ENCODE results near the gene GABRB3.

The GABRB3 gene

DNA sequence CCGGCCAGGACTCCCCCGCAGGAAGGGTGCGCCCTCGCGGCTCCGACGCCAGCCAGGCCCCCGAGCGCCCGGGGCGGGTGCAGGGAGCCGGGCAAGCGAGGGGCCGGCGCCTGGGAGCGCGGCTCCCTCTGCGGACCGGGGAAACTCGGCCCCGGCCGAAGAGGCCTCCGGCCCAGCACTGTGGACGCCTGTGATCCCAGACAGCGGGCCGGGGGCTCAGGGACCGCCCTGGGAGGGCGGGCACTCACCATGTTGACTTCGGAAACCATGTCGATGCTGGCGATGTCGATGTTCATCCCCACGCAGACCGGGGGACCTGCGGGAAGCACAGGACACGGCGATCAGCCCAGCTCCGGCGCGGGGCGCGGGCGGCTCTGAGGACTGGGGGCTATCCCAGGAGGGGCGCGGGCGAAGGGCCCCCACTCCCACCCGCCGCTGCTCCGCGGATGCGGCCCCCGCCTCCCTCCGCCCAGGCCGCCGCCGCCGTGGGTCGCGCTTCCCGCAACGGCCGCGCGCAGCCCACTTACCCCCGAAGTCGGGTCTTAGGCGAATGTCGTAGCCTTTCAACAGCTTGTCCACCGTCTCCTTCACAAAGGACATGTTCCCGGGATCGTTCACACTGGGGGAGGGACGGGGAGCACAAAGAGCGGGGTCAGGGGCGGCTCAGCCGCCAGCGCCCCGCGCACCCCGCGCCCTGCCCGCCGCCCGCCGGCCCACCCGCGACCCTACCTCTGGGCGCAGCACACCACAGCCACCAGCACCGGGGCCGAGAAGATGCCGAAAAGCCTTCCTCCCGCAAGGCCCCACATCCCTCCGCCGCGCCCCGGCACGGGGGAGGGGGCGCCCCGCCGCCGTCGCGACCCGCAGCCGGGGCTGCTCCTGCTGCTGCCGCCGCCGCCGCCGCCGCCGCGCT is at the start of gene GABRB3:
GABRB3 (minus strand) TSS at position 913 of the 913 bp plus-strand sequence.
- Mint-ChIP-seq H3K4me3 (no peak within 1 kb of the TSS), H3K36me3 (no peaks in the 10 kb centered on the region), H3K9me3 (peaks cover 12% of the 10 kb centered on the region), H3K4me1 (no peaks in the 10 kb centered on the region), H3K27ac (no peak within 1 kb of the TSS)
- DNase-seq (ENCODE audit: low spot score in 2 of 2) (no peak), ATAC-seq (no peak)

DNA sequence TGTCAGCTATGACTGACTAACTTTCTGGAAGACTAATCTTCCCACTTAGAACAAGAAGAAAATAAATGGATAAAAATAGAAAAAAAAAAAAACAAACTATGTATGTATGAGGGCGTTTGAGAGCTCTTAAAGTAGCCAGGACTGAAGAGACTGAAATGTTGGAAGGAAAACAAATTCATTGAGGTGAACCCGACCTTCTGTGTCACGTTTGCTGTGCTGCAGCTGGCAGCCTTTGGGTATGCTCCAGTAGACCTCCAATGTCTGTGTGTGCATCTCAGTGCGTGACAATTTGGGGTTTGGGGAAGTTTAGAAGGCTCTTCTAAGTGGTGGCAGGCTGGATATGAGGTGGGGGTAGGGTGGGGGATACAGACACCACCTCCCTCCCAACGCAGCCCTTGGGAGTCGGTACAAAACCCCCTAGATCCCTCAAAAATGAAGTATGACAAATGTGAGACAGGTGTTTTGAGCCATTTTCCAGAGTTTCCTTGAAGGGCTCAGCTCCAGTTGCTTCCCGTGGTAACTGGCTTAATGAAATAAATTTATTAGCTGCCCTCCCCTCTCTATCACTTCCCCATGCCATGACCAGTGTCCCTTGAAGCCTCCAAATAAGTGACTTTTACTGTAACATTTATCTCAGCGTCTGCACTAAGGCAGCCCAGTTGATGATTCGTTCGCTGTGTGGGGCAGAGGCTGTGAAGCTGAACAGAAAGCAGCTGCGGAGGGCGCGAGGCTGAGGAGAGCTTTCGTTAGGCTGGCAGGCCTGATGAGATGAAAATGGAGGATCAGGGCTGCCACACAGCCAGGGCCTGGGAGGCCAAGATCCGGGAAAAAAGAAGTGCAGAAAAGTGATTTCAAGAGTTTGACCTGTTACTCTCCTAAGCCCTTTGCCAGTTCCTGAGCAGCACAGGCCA is 34.9 kb upstream of the GABRB3 start:
- no peak overlapping the region for H3K4me3 Mint-ChIP-seq
- H3K4me1 Mint-ChIP-seq, result no peaks in the 10 kb centered on the region
- ATAC-seq, result no peak
- no peaks in the 10 kb centered on the region for H3K36me3 Mint-ChIP-seq
- H3K27ac Mint-ChIP-seq, result no peak overlapping the region
- peaks cover 13% of the 10 kb centered on the region for H3K9me3 Mint-ChIP-seq
- DNase-seq (ENCODE audit: low spot score in 2 of 2), result no peak

DNA sequence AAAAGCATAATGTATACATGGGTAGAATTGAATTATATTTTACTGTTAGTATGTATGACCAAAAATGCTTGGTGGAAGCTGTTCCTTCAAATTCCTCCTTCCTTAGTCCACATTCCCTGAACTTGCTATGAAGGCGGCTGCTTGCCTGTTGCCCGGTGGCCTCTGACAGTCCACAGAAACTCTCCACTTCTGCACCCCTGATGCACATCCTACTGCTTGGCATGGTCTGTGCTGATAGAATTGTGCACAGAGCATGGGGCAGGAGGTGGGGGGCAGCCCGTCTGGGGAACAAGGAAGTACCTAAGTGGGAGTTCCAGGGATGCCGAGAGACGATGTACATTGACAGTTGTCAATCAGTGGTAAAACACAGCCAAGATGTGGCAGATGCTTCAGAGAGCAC is 33.7 kb upstream of the GABRB3 start:
- H3K4me1 Mint-ChIP-seq, result no peaks in the 10 kb centered on the region
- H3K4me3 Mint-ChIP-seq, result no peak overlapping the region
- H3K27ac Mint-ChIP-seq, result no peak overlapping the region
- H3K36me3 Mint-ChIP-seq, result no peaks in the 10 kb centered on the region
- peaks cover 13% of the 10 kb centered on the region for H3K9me3 Mint-ChIP-seq
- DNase-seq (ENCODE audit: low spot score in 2 of 2) (no peak), ATAC-seq (no peak)

DNA sequence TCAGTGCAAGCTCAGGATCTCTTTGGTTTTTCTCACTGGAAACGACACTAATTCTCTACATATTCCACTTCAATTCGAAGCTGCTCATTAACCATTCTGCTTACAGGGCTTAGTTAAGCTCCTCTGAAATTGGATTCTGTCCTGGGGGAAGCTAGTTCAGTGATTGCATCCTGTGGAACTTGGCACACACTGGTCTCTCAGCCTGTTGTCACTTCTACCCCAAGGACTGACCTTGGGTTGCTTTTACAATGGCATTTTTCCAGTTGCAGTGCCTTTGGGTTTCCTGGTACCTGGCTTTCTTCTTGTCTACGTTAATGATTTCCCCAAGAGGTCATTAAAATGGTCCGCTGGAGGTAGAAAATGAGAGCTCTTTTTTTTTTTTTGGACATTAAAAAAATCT is 33.3 kb upstream of the GABRB3 start:
- DNase-seq (ENCODE audit: low spot score in 2 of 2) (no peak), ATAC-seq (no peak)
- Mint-ChIP-seq H3K4me1 (no peaks in the 10 kb centered on the region), H3K36me3 (no peaks in the 10 kb centered on the region), H3K4me3 (no peak overlapping the region), H3K27ac (no peak overlapping the region), H3K9me3 (peaks cover 13% of the 10 kb centered on the region)

DNA sequence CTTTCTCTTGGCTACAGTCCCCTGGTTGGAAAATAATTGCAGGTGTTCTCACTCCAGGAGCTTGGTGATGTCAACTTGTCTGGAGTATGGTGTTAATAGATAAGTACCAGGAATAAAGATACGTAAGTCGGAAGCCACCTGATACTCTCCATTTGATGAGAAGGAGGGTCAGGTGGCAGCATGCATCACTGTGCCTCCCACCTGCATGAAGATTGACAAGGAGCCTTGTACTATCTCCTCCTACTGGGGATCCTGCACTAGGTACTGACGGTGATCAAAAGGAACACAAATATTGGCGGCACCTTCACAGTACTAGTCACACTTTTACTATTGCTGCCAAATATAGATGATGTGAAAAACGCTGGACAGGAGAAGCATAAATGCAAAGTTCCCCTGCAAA is 32.6 kb upstream of the GABRB3 start:
- no peak overlapping the region for H3K27ac Mint-ChIP-seq
- no peaks in the 10 kb centered on the region for H3K36me3 Mint-ChIP-seq
- H3K4me3 Mint-ChIP-seq, result no peak overlapping the region
- H3K4me1 Mint-ChIP-seq, result no peaks in the 10 kb centered on the region
- ATAC-seq (no peak), DNase-seq (ENCODE audit: low spot score in 2 of 2) (no peak)
- peaks cover 13% of the 10 kb centered on the region for H3K9me3 Mint-ChIP-seq

DNA sequence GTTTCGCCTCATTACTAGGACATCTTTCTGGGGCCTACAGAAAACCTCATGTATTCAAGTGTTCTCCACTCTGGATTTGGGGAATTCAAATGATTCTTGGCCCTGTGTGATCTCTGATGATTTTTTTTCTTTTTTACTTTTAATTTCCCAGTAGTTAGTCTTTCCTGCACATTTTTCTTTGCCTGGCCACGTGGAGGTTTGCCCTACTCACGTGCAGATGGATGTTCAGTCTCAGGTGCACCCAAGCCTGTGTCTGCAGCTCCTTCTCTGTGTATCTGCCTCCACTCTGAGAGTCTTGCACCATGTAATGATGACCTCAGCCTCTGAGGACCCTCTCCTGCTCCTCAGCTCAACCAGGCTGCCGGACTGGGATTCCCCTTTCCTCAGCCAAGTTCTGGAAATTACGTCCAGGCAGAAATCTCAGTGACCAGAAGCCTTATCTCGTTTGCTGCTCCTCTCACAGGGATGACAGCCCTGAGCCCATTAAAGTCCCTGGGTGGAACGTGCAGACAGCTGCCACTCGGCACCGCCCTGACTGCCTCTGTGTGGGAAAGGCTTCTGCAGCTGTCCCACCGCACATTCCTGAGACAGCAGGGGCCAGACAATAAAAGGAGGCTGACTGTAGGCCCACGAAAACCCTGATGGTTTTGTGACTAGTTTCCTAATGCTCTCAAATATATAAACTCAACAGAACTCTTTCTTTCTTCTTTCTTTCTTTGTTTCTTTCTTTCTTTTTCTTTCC is 31.4 kb upstream of the GABRB3 start:
- DNase-seq (ENCODE audit: low spot score in 2 of 2), result no peak
- Mint-ChIP-seq H3K36me3 (no peaks in the 10 kb centered on the region), H3K4me3 (no peak overlapping the region), H3K27ac (no peak overlapping the region), H3K4me1 (no peaks in the 10 kb centered on the region), H3K9me3 (peaks cover 13% of the 10 kb centered on the region)
- no peak for ATAC-seq

DNA sequence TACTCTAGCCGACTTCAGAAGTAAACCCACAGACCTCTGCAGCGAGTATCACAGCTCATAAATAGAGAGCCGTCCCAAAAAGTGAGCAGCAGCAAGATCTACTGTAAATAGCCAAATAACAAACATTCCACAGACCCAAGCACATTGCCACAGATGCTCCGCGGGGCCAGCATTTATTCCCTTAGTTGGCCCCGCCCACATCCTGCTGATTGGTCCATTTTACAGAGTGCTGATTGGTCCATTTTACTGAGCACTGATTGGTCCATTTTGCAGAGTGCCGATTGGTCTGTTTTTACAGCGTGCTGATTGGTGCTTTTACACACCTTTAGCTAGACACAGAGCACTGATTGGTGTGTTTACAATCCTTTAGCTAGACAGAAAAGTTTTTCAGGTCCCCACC is 17.3 kb upstream of the GABRB3 start:
- ATAC-seq (no peak), DNase-seq (ENCODE audit: low spot score in 2 of 2) (no peak)
- no peak overlapping the region for H3K4me3 Mint-ChIP-seq
- H3K9me3 Mint-ChIP-seq, result peaks cover 2% of the 10 kb centered on the region
- no peak overlapping the region for H3K27ac Mint-ChIP-seq
- H3K4me1 Mint-ChIP-seq, result no peaks in the 10 kb centered on the region
- no peaks in the 10 kb centered on the region for H3K36me3 Mint-ChIP-seq

DNA sequence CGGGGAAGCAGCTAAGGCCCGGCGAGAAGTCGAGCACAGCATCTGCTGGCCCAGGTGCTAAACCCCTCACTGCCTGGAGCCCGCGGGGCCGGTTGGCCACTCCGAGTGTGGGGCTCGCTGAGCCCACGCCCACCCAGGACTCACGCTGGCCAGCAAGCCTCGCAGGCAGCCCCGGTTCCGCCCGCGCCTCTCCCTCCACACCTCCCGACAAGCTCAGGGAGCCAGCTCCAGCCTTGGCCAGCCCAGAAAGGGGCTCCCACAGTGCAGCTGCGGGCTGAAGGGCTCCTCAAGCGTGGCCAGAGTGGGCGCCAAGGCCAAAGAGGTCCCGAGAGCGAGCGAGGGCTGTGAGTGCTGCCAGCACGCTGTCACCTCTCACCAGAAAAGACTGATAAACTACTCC is 8.9 kb upstream of the GABRB3 start:
- H3K9me3 Mint-ChIP-seq, result peaks cover 24% of the 10 kb centered on the region
- ATAC-seq (no peak), DNase-seq (ENCODE audit: low spot score in 2 of 2) (no peak)
- H3K4me3 Mint-ChIP-seq, result no peak overlapping the region
- H3K36me3 Mint-ChIP-seq, result no peaks in the 10 kb centered on the region
- H3K4me1 Mint-ChIP-seq, result no peaks in the 10 kb centered on the region
- H3K27ac Mint-ChIP-seq, result no peak overlapping the region

DNA sequence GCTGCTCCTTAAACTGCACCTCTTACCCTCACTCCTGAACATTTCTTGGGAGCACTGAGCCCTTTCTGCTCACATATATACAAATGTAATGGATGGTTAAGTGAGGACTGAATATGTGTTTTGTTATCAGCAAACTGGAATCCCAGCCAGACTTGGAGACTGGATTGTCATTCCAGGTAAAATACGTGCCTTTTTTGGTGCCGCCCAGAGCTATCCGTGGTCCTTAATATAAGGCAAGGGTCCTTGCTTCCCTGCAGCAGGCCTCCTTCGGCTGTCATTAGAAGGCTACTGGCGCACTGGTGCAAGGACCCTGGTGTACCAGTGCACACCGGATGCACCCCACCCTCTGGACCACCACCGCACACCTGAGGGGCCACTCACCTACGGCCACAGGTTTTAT is 1.1 kb upstream of the GABRB3 start:
- Mint-ChIP-seq H3K9me3 (peaks cover 21% of the 10 kb centered on the region), H3K4me1 (no peaks in the 10 kb centered on the region), H3K4me3 (no peak overlapping the region), H3K27ac (no peak overlapping the region), H3K36me3 (no peaks in the 10 kb centered on the region)
- no peak for ATAC-seq
- DNase-seq (ENCODE audit: low spot score in 2 of 2), result no peak

DNA sequence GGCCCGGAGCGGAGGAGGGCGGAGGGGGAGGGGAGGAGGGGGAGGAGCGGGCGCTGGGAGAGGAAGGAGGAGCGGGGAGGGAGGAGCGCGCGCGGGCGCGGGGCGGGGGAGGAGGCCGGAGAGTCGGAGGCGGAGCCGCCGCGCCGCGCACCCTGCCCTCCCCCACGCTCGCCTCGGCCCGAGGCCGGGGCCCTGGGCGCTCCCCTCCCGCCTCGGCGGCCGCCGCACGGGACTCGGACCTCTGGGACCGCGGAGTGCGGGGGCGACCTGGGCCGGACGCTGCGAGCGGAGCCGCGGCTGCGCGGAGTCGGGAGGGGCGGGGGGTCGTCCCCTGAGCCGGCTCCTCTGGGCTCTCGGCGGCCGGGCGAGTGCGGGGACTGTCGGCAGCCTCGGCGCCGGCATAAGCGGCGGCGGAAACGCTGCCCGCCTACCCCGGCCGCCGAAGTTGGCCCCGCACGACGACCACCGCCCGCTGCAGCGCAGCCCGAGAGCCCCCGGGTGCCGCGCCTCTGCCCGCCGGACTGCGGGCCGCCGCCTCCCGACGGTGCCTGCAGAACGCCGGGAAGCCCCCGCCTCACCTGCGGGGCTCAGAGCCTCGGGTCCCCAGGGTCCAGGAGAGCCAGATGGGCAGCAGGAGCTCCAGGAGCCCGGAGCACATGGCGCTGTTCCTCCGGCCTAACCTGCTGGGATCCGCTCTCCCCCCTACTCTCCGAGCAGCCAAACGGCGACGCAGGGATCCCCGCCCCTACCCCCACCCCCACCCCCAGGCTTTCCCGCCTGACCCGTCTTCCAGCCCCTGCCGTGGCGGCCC is 406 bp upstream of the GABRB3 start:
- Mint-ChIP-seq H3K4me1 (no peaks in the 10 kb centered on the region), H3K4me3 (no peak overlapping the region), H3K9me3 (peaks cover 18% of the 10 kb centered on the region), H3K27ac (no peak overlapping the region), H3K36me3 (no peaks in the 10 kb centered on the region)
- ATAC-seq, result no peak
- no peak for DNase-seq (ENCODE audit: low spot score in 2 of 2)

DNA sequence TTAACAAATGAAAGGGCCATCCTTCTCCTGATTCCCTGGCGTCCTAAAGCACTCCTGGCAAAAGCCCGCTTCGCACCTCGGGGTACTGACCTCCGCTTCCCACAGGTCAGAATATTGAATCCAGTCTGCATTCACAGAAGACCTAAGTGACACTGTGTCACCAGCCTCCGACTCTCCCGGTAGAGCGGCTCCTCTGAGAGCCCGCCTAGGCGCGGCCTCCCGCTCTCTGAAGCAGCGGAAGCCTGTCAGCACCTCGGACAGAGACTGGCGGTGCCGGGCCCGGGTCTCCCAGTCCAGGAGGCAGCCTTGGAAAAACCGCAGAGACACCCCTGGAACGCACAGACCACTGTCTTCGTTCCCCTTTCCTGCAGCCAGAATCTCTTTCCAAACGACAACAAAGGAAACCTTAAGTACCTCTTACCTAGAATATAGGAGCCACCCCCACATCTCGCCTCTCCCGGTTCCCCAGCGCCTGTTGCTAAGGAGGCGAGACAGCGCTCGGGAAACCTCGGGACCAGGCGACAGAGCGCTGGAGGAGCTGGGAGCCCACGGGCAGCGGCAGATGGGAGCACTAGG is 1.2 kb downstream of the GABRB3 start:
- no peaks in the 10 kb centered on the region for H3K36me3 Mint-ChIP-seq
- no peak overlapping the region for H3K27ac Mint-ChIP-seq
- H3K4me1 Mint-ChIP-seq, result no peaks in the 10 kb centered on the region
- no peak overlapping the region for H3K4me3 Mint-ChIP-seq
- ATAC-seq, result no peak
- H3K9me3 Mint-ChIP-seq, result peaks cover 12% of the 10 kb centered on the region
- no peak for DNase-seq (ENCODE audit: low spot score in 2 of 2)

DNA sequence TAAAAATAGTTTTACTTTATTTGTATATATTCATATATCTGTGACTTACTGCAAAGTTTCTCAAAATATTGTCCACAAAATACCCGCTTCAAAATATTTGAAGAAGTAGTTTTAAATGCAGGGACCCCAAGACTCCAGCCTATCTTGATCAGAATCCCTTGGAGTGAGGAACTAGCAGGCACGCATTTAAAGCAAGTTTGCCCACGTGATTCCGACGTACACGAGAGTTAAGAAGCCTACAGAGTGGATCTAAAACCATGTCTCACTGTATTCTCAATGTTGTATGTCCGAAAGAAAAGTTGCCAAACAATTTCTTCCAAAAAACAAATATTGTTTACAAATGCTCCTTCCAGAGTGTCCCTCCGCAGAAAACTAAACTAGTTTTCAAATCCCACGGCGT is 1.7 kb downstream of the GABRB3 start:
- H3K9me3 Mint-ChIP-seq, result peaks cover 12% of the 10 kb centered on the region
- no peak overlapping the region for H3K27ac Mint-ChIP-seq
- ATAC-seq (no peak), DNase-seq (ENCODE audit: low spot score in 2 of 2) (no peak)
- no peaks in the 10 kb centered on the region for H3K36me3 Mint-ChIP-seq
- H3K4me3 Mint-ChIP-seq, result no peak overlapping the region
- no peaks in the 10 kb centered on the region for H3K4me1 Mint-ChIP-seq

DNA sequence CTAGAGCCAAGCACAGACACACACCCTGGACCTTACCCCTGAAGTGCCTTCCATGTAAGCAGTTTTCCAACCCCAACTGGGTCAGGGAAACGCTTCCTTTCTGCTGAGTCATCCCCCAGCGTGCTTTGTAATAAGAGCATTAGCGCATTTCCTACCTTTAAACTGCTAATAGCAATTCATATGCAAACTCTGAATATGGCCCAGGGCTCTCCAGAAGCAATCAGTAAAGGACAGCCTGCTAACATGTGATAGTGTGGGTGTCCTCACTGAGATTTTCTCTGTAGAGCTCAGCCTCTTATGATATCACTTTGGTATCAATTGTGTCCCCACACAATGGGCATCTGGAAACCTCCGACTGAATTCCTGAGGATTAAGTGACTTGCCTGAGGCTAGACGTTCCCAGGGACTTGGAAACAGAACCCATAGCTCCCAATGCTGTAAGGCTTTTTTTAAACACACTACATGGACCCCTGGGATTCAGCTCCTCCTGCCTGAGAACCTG is 5.6 kb downstream of the GABRB3 start:
- Mint-ChIP-seq H3K36me3 (no peaks in the 10 kb centered on the region), H3K9me3 (peaks cover 16% of the 10 kb centered on the region), H3K27ac (no peak overlapping the region), H3K4me1 (no peaks in the 10 kb centered on the region), H3K4me3 (no peak overlapping the region)
- ATAC-seq, result no peak
- DNase-seq (ENCODE audit: low spot score in 2 of 2), result no peak

DNA sequence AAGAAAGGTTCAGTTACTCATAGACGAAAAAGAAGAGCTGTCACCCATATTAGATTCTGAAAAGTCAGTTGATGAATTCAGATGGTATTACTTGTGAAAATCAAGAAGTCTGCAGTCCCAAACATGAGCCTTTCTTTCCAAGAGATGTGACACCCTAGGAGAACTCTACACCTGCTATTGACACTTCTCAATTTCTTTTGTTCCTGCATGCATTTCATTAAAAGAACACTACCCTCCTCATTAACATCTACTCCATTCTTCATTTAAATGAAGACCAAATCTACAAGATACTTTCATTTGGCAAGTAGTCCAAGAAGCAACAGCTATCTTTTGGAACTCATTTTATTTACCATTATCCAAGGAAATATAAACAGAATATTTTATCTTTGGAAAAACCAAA is 6.6 kb downstream of the GABRB3 start:
- H3K9me3 Mint-ChIP-seq, result peaks cover 17% of the 10 kb centered on the region
- no peak overlapping the region for H3K4me3 Mint-ChIP-seq
- H3K4me1 Mint-ChIP-seq, result no peaks in the 10 kb centered on the region
- DNase-seq (ENCODE audit: low spot score in 2 of 2) (no peak), ATAC-seq (no peak)
- H3K27ac Mint-ChIP-seq, result no peak overlapping the region
- H3K36me3 Mint-ChIP-seq, result no peaks in the 10 kb centered on the region

Measured in stimulated activated effector memory CD8-positive, alpha-beta T cell treated with anti-CD3 and anti-CD28 coated beads, Interleukin-12 subunit alpha, Interleukin-12 subunit beta, amount 100 ng/mL, for 72 hours (primary cell).